Psoas muscle (tissue), 8 donors: ENCODE measurements around the gene OR1L4. TPM values are rescaled to one million over a fixed set of nuclear protein-coding genes. Genes with fewer than 3 reads are reported as not detected.

ENCODE experiments used
- ATAC-seq, 4 donors: fragments of 200-7000 bp; cut with Tn5 transposase; one replicate each; pipeline ENCODE4 v1.9.1; 2020; ENCODE audit warnings: moderate library complexity in 3 of 4, mild to moderate bottlenecking in 2 of 4
- DNase-seq, 2 donors: peaks; one replicate each; pipeline ENCODE4 v3.0.0-alpha.2; 2020
- H3K27ac ChIP-seq: fragments of 200-600 bp; one replicate; pipeline ENCODE4 v1.8.0; 2022
- H3K27me3 ChIP-seq, 3 donors: fragments of 200-600 bp in 1 of 3; one replicate each; pipeline versions ENCODE4 v1.6.1 to v1.8.0; 2013 to 2022; ENCODE audit warnings: low read length in 2 of 3, mild to moderate bottlenecking in 2 of 3, moderate library complexity in 1 of 3; ENCODE audit not compliant: insufficient read depth in 3 of 3
- H3K36me3 ChIP-seq, 2 donors: fragments of 200-600 bp in 1 of 2; one replicate each; pipeline versions ENCODE4 v1.6.1 to v1.8.0; 2013 to 2022; ENCODE audit warnings: low read depth in 1 of 2, mild to moderate bottlenecking in 1 of 2, moderate library complexity in 1 of 2; ENCODE audit not compliant: insufficient read depth in 1 of 2
- H3K4me1 ChIP-seq: fragments of 200-600 bp; one replicate; pipeline ENCODE4 v1.8.0; 2022
- H3K4me3 ChIP-seq: fragments of 200-600 bp; one replicate; pipeline ENCODE4 v1.8.0; 2022; ENCODE audit warnings: mild to moderate bottlenecking
- H3K9me3 ChIP-seq: fragments of 200-600 bp; one replicate; pipeline ENCODE4 v1.8.0; 2022
- WGBS, 3 donors: extraction: QIAGEN DNeasy Blood & Tissue Kit; methylation state at CpG; one replicate each; pipeline versions ENCODE4 v1.1.6 to v1.1.7; 2013; 5-methylcytosine and 5-hydroxymethylcytosine counted together
- intact Hi-C, 2 donors: fragments of 100-400 bp; cut with DNase I; formaldehyde crosslinking; loops; one replicate each; pipeline versions ENCODE4 v1.11.0 to v1.14.2; 2022
- long read RNA-seq, 2 donors: library from polyadenylated mRNA; unstranded; transcript quantifications; one replicate each; pipeline ENCODE4 v2.0.0, GENCODE V29; 2021
- polyA plus RNA-seq, 3 donors: library from polyadenylated mRNA; stranded (reverse); fragments of 200-250 nt; gene quantifications; one replicate each; pipeline ENCODE4 v1.2.3, GENCODE V29; 2013
- total RNA-seq, 4 donors: library from RNA; stranded (reverse); fragmentation: NEBNext Ultra II Directional in 2 of 4; extraction: Animal tissue kit (Norgen Biotek cat#: 25700) in 2 of 4; gene quantifications; one replicate each; pipeline versions ENCODE4 v1.2.1 to v1.2.4, GENCODE V29; 2021 to 2023
- TF ChIP-seq, protein P1 (sequence below): fragments of 200-600 bp; IDR thresholded peaks from one replicate; pipeline ENCODE4 v1.8.0; 2022; ENCODE audit warnings: antibody characterized with exemption
- donor health status: healthy with polysubstance abuse.
- donor health status: DM: no; HTN: no; CAD: no; lungs with moderate emphysema.
- donor health status: Bipolar disorder and iron deficiency.
- donor health status: healthy.
- donor health status: DM: yes; HTN: yes; CAD: no.
- donor health status: DM: no; HTN: no; CAD: no.
- donor health status: DM: no; HTN: no; CAD: no.
- donor health status: DM: yes; HTN: yes; CAD: no.

OR1L4 gene, protein sequence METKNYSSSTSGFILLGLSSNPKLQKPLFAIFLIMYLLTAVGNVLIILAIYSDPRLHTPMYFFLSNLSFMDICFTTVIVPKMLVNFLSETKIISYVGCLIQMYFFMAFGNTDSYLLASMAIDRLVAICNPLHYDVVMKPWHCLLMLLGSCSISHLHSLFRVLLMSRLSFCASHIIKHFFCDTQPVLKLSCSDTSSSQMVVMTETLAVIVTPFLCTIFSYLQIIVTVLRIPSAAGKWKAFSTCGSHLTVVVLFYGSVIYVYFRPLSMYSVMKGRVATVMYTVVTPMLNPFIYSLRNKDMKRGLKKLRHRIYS
- total RNA-seq (not detected), polyA plus RNA-seq (not detected)
- long read RNA-seq, donor 1, result 0 reads
- long read RNA-seq, donor 2, result 0 reads

DNA sequence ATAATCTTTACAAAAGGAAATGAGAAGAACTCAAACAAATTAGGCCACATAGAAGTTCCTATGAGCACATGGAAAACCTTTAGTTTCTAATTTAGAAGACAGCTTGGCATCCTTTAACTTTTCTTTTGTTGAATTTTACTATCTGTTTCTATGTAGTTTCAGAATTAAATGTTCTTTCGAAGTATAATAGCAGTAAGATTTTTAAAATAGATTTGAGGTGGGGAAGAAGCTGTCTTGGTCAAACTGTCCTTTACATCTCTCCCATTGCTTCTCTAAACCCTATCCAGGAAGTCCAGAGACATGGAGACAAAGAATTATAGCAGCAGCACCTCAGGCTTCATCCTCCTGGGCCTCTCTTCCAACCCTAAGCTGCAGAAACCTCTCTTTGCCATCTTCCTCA, at the start of gene OR1L4:
OR1L4 (plus strand) TSS at position 301 of the 400 bp plus-strand sequence; CDS start at position 301, 0 bp downstream.
- Histone ChIP-seq H3K27ac (no peak within 1 kb of the TSS), H3K27me3 (no peaks in the 10 kb centered on the region), H3K9me3 (peaks cover 43% of the 10 kb centered on the region), H3K36me3 (no peaks in the 10 kb centered on the region), H3K4me1 (no peaks in the 10 kb centered on the region), H3K4me3 (no peak within 1 kb of the TSS)
- 69 to 94% (median 86%) methylated on average over 1 of the region's 1 CpG for WGBS, 3 donors
- TF ChIP-seq, protein P1, sequence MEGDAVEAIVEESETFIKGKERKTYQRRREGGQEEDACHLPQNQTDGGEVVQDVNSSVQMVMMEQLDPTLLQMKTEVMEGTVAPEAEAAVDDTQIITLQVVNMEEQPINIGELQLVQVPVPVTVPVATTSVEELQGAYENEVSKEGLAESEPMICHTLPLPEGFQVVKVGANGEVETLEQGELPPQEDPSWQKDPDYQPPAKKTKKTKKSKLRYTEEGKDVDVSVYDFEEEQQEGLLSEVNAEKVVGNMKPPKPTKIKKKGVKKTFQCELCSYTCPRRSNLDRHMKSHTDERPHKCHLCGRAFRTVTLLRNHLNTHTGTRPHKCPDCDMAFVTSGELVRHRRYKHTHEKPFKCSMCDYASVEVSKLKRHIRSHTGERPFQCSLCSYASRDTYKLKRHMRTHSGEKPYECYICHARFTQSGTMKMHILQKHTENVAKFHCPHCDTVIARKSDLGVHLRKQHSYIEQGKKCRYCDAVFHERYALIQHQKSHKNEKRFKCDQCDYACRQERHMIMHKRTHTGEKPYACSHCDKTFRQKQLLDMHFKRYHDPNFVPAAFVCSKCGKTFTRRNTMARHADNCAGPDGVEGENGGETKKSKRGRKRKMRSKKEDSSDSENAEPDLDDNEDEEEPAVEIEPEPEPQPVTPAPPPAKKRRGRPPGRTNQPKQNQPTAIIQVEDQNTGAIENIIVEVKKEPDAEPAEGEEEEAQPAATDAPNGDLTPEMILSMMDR, result no peak
- intact Hi-C loops, result no loop called here
- DNase-seq, result no peak
- ATAC-seq, result no peak

DNA sequence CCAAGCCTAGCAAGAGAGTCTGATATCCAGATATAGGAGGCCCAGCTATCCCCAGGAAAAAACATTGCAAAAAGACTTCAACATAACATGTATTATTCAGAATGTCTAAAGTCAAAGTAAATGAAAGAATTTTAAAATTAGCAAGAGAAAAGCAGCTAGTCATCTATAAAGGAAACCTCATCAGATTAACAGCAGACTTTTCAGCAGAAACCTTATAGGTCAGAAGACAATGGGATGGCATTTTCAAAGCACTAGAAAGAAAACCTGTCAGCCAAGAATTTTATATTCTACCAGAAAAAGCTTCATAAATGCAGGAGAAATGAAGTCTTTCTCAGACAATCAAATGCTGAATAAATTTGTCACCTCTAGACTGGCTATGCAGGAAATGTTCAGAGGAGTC, 38.9 kb upstream of the OR1L4 start:
- H3K27me3 ChIP-seq, result no peaks in the 10 kb centered on the region
- no peaks in the 10 kb centered on the region for H3K4me1 ChIP-seq
- DNase-seq (no peak), ATAC-seq (no peak)
- no peaks in the 10 kb centered on the region for H3K9me3 ChIP-seq
- intact Hi-C loops, result no loop called here
- TF ChIP-seq, protein P1, result no peak
- H3K4me3 ChIP-seq, result no peak overlapping the region
- no peaks in the 10 kb centered on the region for H3K36me3 ChIP-seq
- H3K27ac ChIP-seq, result no peak overlapping the region

DNA sequence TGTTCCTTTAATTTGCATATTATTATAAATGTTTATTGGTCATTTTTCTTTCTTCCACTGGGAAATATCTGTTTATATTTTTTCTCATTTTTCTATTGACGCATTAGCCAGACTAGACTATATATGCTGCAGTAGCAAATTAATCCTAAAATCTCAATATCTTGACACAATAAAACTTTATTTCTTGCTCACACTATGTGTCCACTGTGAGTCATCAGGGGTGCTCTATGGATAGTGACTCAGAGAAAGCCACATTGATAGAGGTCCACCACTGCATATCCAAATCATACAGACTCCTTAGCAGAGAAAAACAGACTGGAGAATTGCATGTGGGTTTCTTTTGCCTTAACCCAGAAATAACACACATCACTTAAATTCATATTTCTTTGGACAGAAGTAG, 28.1 kb upstream of the OR1L4 start:
- no peak overlapping the region for H3K4me3 ChIP-seq
- H3K9me3 ChIP-seq, result no peaks in the 10 kb centered on the region
- DNase-seq (no peak), ATAC-seq (no peak)
- no peak overlapping the region for H3K27ac ChIP-seq
- intact Hi-C loops, result no loop called here
- TF ChIP-seq, protein P1, result no peak
- H3K4me1 ChIP-seq, result no peaks in the 10 kb centered on the region
- 94 to 98% (median 95%) methylated on average over 1 of the region's 1 CpG for whole genome bisulfite sequencing, 3 donors
- H3K36me3 ChIP-seq, result no peaks in the 10 kb centered on the region
- H3K27me3 ChIP-seq, result no peaks in the 10 kb centered on the region

DNA sequence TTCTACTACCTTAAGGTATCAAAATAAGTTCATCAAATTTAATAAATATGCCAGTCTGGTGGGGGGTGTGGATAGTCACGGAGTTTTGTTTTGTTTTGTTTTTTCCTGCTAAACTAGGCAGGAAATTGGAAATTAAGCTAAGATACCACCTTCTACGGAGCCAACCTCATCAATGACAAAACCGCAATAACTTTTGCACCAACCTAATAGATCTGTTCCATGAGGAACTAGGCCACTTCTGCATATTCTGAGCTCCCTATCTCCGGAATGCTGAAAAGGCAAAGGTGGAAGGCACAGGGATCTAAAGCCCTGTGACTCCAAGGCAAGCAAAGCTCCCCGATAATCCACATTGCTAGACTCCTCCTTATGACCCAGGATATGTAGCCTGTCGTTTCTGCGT, 5.8 kb upstream of the OR1L4 start:
- TF ChIP-seq, protein P1, result no peak
- no peak overlapping the region for H3K4me3 ChIP-seq
- no peak for DNase-seq
- H3K9me3 ChIP-seq, result peaks cover 8% of the 10 kb centered on the region
- H3K36me3 ChIP-seq, result no peaks in the 10 kb centered on the region
- no peaks in the 10 kb centered on the region for H3K4me1 ChIP-seq
- no peak for ATAC-seq
- intact Hi-C loops, result no loop called here
- H3K27ac ChIP-seq, result no peak overlapping the region
- 84 to 85% (median 84%) methylated on average over 7 of the region's 7 CpGs for WGBS, 3 donors
- H3K27me3 ChIP-seq, result no peaks in the 10 kb centered on the region

DNA sequence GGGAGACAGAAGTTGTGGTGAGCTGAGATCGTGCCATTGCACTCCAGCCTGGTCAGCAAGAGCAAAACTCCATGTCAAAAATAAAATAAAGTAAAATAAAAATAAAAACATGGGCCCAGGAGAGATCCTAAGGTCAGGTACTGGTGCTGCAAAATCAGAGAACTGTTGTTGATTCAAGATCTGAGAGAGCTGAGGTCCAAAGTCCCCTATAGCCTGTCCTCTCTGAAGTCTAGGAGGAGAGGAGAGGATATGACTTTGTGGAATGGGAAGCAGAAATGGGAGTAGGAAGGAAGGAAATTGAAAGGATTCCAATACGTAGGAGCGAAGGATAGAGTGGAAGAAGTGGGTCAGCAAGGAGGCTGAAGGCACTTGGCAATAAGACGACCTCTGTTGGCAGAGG, 4.6 kb upstream of the OR1L4 start:
- H3K9me3 ChIP-seq, result peaks cover 15% of the 10 kb centered on the region
- 65 to 71% (median 66%) methylated on average over 4 of the region's 4 CpGs for WGBS, 3 donors
- no peak for ATAC-seq

More for the DNA sequence above, 4.6 kb upstream of the OR1L4 start:
- Histone ChIP-seq H3K4me3 (no peak overlapping the region), H3K4me1 (no peaks in the 10 kb centered on the region), H3K27ac (no peak overlapping the region), H3K36me3 (no peaks in the 10 kb centered on the region), H3K27me3 (no peaks in the 10 kb centered on the region)
- DNase-seq, result no peak
- intact Hi-C loops, result no loop called here
- TF ChIP-seq, protein P1, result no peak
